Endothelial cell (in vitro differentiated cells): Measurements from ENCODE around the gene ITPKB. TPM values are rescaled to one million over a fixed set of nuclear protein-coding genes. Genes with fewer than 3 reads are reported as not detected.

Experiments
- DNase-seq: peaks from one replicate; pipeline ENCODE4 v3.0.0; 2021; ENCODE audit warnings: low spot score
- H3K27ac Mint-ChIP-seq: one replicate; pipeline ENCODE4 v1.8.0; 2021; ENCODE audit warnings: mixed read lengths, inconsistent platforms; ENCODE audit not compliant: unreplicated experiment
- H3K27me3 Mint-ChIP-seq: one replicate; pipeline ENCODE4 v1.8.0; 2021; ENCODE audit warnings: mild to moderate bottlenecking, moderate library complexity, mixed read lengths, inconsistent platforms; ENCODE audit not compliant: unreplicated experiment
- H3K36me3 Mint-ChIP-seq: one replicate; pipeline ENCODE4 v1.8.0; 2021; ENCODE audit warnings: mild to moderate bottlenecking, low read depth, mixed read lengths, inconsistent platforms; ENCODE audit not compliant: unreplicated experiment
- H3K4me1 Mint-ChIP-seq: one replicate; pipeline ENCODE4 v1.8.0; 2021; ENCODE audit warnings: mild to moderate bottlenecking, mixed read lengths, inconsistent platforms; ENCODE audit not compliant: unreplicated experiment
- H3K4me3 Mint-ChIP-seq: one replicate; pipeline ENCODE4 v1.8.0; 2021; ENCODE audit warnings: mild to moderate bottlenecking, mixed read lengths, inconsistent platforms; ENCODE audit not compliant: unreplicated experiment
- H3K9me3 Mint-ChIP-seq: one replicate; pipeline ENCODE4 v1.8.0; 2021; ENCODE audit warnings: mixed read lengths, inconsistent platforms; ENCODE audit not compliant: unreplicated experiment
- total RNA-seq: library from RNA; stranded (reverse); fragmentation: NEBNext Ultra II Directional; extraction: Animal tissue kit (Norgen Biotek cat#: 25700); gene quantifications from one replicate; pipeline ENCODE4 v1.2.1, GENCODE V29; 2021; ENCODE audit not compliant: unreplicated experiment
- TF ChIP-seq, protein P1 (sequence below): fragments of 200-600 bp; sonication (generic); IDR thresholded peaks from one replicate; pipeline ENCODE4 v1.5.0; 2021; ENCODE audit warnings: antibody characterized with exemption; ENCODE audit not compliant: unreplicated experiment

Gene ITPKB
- total RNA-seq, 1 donor from 2014 or later: 144 TPM

DNA sequence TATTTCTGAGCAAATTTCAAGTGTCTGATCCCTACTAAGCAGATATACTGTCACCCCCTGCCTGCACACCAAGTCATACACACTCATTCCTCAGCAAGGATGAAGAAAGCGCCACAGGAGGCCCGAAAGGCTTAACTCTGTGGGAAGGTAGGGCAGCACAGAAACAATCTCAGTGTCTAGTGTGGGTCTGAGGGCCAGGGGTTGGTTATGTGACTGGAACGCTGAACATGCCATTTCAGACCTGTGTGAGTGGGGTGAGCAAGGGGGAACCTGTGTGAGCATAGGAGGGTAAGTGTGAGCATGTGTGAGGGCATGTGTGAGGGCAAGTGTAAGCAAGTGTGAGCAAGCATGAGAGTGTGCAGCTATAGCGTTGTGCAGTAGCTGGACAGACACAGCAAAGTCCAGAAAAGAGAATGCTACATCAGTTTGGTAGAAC is 6.2 kb downstream of the ITPKB start:
- no peak for DNase-seq
- H3K4me3 Mint-ChIP-seq: peak overlapping the region; percentile 77
- H3K27me3 Mint-ChIP-seq: peaks cover 8% of the 10 kb centered on the region
- peaks cover 53% of the 10 kb centered on the region for H3K36me3 Mint-ChIP-seq
- H3K4me1 Mint-ChIP-seq: peaks cover 53% of the 10 kb centered on the region
- no peak overlapping the region for H3K27ac Mint-ChIP-seq
- TF ChIP-seq, protein P1, sequence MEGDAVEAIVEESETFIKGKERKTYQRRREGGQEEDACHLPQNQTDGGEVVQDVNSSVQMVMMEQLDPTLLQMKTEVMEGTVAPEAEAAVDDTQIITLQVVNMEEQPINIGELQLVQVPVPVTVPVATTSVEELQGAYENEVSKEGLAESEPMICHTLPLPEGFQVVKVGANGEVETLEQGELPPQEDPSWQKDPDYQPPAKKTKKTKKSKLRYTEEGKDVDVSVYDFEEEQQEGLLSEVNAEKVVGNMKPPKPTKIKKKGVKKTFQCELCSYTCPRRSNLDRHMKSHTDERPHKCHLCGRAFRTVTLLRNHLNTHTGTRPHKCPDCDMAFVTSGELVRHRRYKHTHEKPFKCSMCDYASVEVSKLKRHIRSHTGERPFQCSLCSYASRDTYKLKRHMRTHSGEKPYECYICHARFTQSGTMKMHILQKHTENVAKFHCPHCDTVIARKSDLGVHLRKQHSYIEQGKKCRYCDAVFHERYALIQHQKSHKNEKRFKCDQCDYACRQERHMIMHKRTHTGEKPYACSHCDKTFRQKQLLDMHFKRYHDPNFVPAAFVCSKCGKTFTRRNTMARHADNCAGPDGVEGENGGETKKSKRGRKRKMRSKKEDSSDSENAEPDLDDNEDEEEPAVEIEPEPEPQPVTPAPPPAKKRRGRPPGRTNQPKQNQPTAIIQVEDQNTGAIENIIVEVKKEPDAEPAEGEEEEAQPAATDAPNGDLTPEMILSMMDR: no peak
- H3K9me3 Mint-ChIP-seq: no peaks in the 10 kb centered on the region

DNA sequence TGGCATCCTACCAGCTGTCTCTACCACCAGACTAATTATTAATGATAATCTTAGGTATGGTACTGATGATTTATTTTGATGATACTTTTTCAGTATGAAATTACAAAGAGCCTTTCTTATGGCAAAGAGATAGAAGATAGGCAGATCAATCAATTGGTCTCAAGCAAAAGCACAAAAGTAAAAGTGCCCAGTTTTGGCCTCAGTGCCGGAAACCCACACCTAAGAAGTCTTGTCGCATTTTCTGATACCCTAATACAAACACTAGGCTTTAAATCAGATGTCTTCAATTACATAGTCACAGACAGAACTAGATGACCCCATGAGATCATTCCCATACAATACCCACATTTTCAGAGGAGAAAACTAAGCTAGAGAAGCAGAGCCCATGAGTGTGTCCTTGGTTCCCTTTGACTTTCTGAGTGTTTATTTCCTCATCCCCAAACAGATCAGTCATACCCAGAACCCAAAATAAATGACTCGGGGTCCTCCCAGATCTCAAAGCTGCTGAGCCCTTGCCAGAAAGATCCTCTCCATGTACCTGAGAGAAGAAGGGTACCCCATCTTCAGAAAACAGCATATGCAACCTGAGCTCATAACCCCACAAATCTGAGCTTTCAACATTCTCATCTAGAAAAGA is 7.7 kb downstream of the ITPKB start:
- H3K27me3 Mint-ChIP-seq: peaks cover 7% of the 10 kb centered on the region
- TF ChIP-seq, protein P1: no peak
- H3K4me3 Mint-ChIP-seq: peak overlapping the region; percentile 20
- peak overlapping the region; percentile 2 for H3K27ac Mint-ChIP-seq
- H3K9me3 Mint-ChIP-seq: no peaks in the 10 kb centered on the region
- DNase-seq: no peak
- H3K36me3 Mint-ChIP-seq: peaks cover 67% of the 10 kb centered on the region
- peaks cover 65% of the 10 kb centered on the region for H3K4me1 Mint-ChIP-seq

DNA sequence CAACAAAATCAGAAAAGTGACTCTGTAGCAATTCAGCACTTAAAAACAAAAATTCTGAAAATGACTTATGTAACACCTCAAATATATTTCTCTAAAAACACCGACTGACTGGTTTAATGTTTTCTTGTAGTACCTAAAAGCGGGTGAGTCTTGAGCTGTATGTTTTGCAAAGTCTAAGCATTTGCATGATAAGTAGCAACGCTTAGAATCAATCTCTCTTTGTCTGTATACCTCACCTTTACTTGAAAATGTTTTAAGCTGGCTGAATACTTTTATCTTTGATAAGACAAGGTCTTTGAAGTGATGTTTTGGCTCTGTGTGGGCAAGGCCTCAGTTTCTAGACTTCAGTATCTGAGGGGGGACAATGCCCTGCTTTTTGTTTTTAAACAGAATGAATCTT is 8.2 kb downstream of the ITPKB start:
- Mint-ChIP-seq H3K27me3 (peaks cover 8% of the 10 kb centered on the region), H3K4me1 (peaks cover 66% of the 10 kb centered on the region), H3K9me3 (no peaks in the 10 kb centered on the region), H3K36me3 (peaks cover 68% of the 10 kb centered on the region), H3K27ac (no peak overlapping the region), H3K4me3 (peak overlapping the region; percentile 20)
- TF ChIP-seq, protein P1: no peak
- DNase-seq: no peak

DNA sequence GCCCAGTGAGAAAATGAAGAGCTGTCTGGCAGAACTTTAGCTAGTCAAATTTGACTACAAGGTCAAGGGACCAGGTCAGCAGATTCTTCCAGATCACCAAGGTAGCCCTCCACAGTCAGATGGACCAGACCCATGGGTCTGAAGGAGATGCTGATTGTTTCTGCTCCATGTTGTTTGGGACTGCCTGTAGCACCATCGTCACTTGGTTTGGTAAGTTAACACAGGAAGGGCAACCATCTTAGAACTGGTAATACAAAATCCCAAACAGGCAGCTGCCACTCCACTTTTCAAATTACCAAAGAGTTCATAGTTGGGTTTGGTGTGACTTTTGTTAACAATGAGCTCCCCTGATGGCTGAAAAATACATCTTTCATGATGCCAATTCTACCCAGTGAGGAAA is 9.0 kb downstream of the ITPKB start:
- peaks cover 70% of the 10 kb centered on the region for H3K4me1 Mint-ChIP-seq
- peaks cover 5% of the 10 kb centered on the region for H3K27me3 Mint-ChIP-seq
- no peak overlapping the region for H3K27ac Mint-ChIP-seq
- TF ChIP-seq, protein P1: no peak
- H3K9me3 Mint-ChIP-seq: no peaks in the 10 kb centered on the region
- no peak for DNase-seq
- H3K4me3 Mint-ChIP-seq: no peak overlapping the region
- H3K36me3 Mint-ChIP-seq: peaks cover 66% of the 10 kb centered on the region

DNA sequence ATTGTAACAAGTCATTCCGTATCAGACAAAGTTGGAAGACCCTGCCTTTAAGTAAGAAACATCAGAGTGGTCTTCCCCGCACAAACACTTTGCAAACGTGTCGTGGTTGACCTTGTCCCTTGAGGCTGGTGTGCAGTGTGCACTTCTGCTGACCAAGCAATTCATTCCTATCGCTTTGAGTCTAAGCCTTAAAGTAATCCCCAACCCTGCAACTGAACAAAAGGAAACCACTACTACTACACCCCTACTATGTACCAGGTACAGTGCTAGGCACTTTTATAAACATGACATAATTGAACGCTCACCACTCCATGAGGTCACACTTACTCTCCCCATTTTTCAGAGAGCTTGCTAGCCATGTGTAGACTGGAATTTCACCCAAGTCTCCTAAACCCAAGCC is 10.6 kb downstream of the ITPKB start:
- Mint-ChIP-seq H3K4me3 (no peak overlapping the region), H3K27ac (no peak overlapping the region), H3K36me3 (peaks cover 63% of the 10 kb centered on the region), H3K27me3 (peaks cover 8% of the 10 kb centered on the region), H3K4me1 (peaks cover 70% of the 10 kb centered on the region), H3K9me3 (no peaks in the 10 kb centered on the region)
- TF ChIP-seq, protein P1: no peak
- DNase-seq: no peak
